Activated CD4-positive, alpha-beta T cell treated with anti-CD3 and anti-CD28 coated beads, Interleukin-10, Interleukin-2, amounts not matched to agents 100 ng/mL and 50 ng/mL, durations not matched to agents 16 hours and 8 hours (primary cell): ENCODE data around the gene MIPOL1.

Experiments
- DNase-seq: peaks from one replicate; pipeline ENCODE4 v3.0.0-alpha.2; 2020

MIPOL1 gene

GRCh38 chr14:37590428-37591139, 392.8 kb downstream of the MIPOL1 start:
- no peak for DNase-seq

- no peak for DNase-seq
Observed at GRCh38 chr14:37591311-37591940, 393.7 kb downstream of the MIPOL1 start.

GRCh38 chr14:37591941-37592481, 394.3 kb downstream of the MIPOL1 start:
- no peak for DNase-seq

- no peak for DNase-seq
Observed at GRCh38 chr14:37592482-37593408, 395.0 kb downstream of the MIPOL1 start.

GRCh38 chr14:37593511-37594237, 395.9 kb downstream of the MIPOL1 start:
- no peak for DNase-seq

- DNase-seq, result peak; percentile 69
Observed at GRCh38 chr14:37594238-37594970, 396.7 kb downstream of the MIPOL1 start.

- no peak for DNase-seq
Observed at GRCh38 chr14:37594971-37595808, 397.5 kb downstream of the MIPOL1 start, which contains the start of the genes FOXA1 and TTC6. TSS of gene FOXA1 (minus strand) at chr14:37595249. CDS start at chr14:37594972, 277 bp downstream. TSS of gene TTC6 (plus strand) at chr14:37595629. CDS start at chr14:37622065, 26,436 bp downstream.

- peak; percentile 78 for DNase-seq
Observed at GRCh38 chr14:37595809-37596621, 398.3 kb downstream of the MIPOL1 start.

GRCh38 chr14:37596790-37597472, 399.2 kb downstream of the MIPOL1 start:
- DNase-seq, result no peak

GRCh38 chr14:37597538-37597913, 399.8 kb downstream of the MIPOL1 start:
- DNase-seq, result no peak

- DNase-seq, result no peak
Observed at GRCh38 chr14:37597914-37598746, 400.4 kb downstream of the MIPOL1 start.

- DNase-seq, result no peak
Observed at GRCh38 chr14:37598747-37599506, 401.2 kb downstream of the MIPOL1 start.

GRCh38 chr14:37599507-37600368, 402.0 kb downstream of the MIPOL1 start:
- no peak for DNase-seq

- DNase-seq, result no peak
Observed at GRCh38 chr14:37600880-37601741, 403.4 kb downstream of the MIPOL1 start.

GRCh38 chr14:37601865-37602264, 404.1 kb downstream of the MIPOL1 start:
- DNase-seq, result no peak
